RPMI8226 (cell line): ENCODE results near the gene IGF1.

Experiments
- DNase-seq: peaks from one replicate; pipeline ENCODE4 v3.0.0-alpha.2; 2015

Gene IGF1

DNA sequence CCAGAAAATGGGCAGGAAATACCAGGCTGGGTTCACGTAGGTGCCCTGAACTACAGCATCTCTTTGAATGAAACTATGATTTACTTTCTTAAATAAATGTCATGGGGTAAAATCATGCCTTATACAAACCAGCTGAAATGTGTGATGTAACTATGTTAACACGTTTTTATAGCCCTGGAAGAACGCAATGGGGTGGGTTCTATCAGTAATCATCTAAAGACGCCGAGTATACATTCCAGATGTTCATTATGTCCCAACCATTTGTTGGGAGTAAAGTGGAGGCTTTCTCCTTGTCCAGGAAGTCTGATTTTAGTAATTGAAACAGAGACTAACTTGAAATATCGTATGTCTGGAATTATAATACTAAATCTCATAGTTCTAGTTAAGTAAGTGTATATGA is 16.2 kb upstream of the IGF1 start:
- no peak for DNase-seq

DNA sequence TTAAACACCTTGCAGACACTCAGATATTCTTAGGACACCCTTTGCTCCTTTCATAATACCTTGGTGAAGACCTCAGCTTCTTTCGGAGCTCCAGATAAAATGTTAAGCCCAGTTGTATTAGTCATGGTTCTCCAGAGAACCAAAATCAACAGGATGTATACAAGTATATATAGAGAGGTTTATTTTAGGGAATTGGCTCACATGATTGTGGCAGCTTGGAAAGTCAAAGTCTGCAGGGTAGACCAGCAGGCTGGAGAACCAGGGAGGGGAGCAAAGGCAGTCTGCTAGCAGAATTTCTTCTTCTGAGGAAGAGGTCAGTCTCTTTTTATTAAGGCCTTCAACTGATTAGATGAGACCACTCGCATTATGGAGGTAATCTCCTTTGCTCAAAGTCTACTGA is 6.9 kb upstream of the IGF1 start:
- DNase-seq, result no peak

DNA sequence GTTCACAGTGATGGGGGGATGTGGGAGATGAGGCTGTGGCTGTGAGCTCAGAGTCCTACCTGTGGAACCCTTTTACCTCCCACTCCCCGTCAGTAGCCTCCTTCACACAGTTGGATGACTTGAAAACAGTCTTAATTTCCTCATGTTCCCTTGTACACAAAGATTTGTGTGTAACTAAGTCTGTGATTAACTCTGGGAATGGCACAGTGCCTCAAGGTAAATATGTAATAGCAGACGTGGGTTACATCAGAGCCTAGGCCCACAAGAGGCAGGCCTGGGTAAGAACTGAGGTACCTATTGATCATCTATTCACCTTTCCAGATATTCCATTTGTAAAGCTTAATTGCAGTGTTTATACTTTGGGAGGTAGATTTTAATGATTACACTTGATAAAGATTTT is 5.8 kb upstream of the IGF1 start:
- no peak for DNase-seq

DNA sequence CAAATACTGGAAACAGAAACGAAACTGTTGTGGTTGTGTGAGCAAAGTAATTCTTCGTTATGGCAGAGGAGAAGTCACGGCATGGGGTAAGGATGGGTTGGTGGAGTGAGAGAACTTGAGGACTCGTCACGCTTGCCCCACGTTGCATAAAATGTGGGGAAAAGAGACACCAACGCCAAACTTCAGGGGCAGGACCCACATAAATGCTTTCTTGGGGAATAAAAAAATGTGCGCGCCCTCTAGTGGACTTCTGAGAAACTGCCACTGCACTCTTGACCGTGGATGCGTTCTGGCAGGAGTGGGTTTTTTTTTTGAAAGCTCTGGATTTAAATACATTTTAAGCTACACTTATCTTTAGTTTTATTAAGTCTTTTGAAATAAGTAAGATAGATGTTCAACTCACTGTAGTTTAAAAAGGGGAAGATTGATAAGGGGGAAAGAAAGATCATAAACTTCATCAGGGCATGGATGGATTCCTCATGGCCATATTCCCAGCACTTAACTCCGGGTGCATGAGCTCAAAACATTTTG is 4.1 kb upstream of the IGF1 start:
- DNase-seq, result peak; percentile 58

DNA sequence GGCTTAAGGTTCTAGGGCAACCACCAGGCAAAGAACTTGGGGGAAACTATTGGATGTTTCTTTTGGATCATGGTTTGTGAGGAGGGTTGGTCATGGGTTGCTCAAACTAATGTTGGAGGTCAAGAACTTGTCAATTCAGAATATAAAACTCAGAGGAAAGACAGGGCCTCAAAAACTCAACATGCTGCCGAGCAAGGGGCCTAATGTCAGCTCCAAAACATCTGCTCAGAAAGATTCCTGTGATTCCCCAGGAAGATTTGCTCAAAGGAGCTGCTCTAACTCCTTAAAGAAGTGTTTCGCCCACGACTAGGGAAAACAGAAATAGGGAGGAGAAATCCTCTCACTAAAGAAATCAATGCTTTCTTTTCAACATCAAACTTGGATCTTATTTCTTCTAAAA is 3.7 kb upstream of the IGF1 start:
- no peak for DNase-seq

DNA sequence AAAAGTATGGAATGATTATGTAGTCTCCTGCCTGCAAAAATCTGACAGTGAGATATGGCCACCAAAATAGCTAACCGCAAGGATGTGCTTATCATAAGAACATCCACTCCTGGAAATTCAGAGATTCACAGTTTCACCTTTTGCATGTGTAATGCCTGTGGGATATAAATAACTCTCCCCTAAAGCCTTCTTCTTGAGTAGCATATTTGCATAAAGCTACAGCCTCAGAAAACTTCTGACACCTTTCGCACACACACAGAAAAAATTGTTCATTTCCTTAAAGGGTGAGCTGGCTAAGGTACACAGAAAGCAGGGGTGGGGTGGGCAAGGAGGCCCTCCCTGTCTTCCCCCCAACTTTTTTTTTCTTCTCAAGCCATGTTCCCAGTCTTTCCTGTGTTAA is 3.1 kb upstream of the IGF1 start:
- DNase-seq, result peak; percentile 40

DNA sequence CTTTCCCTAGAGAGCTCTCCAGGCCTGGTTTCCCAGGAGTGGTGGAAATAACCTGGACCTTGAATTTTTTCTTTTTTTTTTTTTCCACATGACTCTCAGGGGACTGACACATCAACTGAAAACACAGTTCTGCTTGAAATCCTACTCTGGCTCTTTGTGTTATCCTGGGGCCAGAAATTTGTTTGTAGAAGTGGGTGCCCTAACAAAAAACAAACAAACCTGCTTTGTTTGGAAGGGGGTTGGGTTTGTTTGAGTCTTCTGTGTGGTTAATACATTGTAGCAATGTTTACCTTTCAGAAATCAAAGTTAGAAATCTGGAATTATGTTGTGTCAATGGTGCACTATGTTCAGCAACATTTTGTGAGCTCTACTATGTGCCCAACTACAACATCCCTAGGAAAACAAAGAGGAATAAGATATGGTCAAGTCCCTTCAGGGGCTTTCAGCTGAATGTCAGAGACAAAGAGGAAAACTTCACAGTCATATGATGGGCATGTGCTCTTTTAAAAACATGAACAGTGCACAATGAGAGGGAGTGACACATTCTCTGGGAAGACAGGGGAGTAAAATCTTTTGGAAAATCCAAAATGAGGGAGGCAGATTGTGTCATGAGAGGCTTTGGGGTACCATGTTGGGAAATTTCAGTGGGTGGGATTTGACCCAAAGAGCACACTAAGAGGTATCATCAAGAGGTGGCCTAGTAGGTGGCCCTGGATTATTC is 1.5 kb upstream of the IGF1 start:
- DNase-seq, result no peak

DNA sequence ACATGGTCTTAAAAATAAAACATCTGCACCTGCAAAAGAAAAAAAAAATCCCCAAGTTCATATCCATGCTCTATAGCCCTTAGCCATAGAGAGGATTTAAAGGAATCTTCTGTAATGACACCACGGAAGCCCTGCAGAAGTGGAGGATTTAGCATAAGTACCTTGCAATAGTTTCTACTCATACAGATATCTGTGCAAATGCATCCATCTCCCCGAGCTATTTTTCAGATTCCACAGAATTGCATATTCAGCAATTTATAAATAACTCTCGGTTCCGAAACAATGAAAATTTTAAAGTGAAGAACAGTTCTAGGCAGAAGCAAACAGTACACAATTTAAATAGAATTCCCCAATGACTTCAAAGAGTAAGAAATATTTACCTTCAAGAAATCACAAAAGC is 424 bp downstream of the IGF1 start:
- DNase-seq, result peak; percentile 15

DNA sequence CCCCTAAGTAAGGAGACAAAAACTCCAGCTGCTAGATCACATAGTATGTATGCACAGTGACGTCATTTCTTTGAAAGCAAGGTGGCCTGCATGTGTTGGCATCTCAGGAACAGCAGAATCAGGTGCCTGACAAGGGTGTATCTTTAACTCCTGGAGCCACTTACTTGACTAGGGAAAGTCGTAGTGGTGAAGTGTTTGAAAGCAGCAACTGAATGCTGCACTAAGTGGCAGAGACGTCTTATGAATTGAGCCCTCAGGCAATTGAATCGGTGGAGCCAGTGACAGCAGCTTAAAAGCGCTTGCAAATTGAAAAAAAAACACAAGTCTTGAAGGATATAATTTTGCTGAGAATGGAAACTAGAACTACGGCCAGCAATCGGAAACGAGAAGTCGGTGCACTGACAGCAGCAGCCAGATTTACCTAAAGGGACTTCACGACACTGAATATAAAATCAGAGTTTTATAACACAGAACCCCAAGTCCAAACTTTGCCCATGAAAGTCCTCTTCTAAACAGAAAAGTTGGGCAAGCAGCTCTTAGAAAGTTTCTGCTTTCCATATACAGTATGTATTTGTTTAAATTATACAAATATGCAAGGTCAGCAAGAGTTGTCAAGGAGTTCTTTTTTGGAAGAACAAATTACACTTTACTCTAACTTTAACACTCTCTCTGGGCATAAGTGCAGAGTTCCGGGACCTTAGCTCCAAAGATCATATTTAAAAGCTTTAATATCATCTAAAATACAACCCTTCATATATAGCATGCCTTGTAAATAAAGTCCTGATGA is 1.1 kb downstream of the IGF1 start:
- DNase-seq, result peak; percentile 78

DNA sequence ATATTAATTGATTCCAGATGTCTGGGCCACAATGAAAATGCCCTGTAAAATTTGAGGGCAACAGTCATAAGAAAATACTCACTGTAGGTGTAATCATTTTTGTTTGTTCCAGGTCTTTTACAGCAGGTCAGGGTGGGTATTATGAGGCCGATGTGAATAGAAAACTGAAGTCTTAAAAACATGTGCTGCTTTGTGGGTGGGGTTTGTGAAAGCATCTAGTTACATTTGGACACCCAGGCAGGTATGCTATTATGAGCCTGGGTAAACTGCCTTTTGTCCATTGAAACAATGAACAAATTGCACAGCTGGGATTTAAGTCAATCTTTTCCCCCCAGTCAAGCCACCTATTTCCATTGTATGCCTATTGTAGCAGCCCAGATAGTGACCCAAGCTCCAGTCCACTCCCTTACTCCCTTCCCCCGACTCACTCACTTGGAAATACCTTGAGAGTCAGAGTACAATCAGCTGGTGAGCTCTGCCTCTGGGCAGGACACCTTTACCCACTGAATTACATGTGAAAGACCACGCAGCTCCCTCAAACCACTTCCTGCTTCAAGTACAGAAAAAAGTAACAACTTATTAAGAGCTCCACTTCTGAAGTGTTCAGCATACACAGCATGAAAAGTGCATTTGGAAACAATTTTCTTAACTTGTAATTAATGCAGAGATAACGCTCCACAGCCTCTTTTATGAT is 1.8 kb downstream of the IGF1 start:
- DNase-seq, result peak; percentile 51

DNA sequence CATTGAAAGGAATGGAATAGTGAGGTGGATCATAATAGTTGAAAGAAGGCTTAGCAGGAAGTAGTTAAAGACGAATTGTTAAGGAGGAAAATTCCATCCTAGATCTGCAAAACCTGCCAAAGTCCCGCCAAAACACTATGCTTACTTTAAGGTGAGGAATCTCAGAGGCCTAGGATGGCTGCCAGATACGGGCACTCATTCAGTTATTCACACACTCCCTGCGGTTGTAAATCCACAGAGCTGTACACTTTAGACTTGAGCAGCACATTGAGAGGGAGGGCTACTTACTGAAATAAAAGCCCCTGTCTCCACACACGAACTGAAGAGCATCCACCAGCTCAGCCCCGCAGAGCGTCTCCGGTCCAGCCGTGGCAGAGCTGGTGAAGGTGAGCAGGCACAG is 5.0 kb downstream of the IGF1 start:
- DNase-seq, result no peak

DNA sequence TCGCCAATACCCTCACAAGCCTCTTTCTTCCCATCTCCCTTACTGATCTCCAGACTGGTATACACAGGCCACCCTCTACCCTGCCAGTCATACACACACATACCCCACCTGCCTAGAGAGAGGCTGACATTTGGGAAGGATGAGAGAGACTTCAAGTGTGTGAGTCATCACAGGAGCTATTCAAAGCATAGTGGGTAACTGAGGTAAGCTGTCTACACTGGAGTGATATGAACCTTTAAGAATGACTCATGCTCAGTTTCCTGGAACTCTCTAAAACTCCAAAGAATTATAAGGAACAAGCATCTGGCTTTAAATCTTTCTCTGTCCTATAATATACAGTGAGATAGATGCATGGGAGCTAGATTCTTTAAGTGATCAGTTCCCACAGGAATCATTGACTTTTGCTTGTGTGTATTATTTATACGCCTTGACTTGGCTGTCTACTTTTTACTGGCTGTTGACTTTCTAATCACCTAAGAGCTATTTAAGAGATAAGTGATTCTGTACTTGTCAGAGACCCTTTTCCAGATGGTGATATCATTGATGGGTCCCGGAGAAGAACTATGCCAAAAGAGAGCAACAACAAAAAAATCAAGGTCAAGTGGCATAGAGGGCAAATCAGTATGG is 5.8 kb downstream of the IGF1 start:
- DNase-seq, result no peak

DNA sequence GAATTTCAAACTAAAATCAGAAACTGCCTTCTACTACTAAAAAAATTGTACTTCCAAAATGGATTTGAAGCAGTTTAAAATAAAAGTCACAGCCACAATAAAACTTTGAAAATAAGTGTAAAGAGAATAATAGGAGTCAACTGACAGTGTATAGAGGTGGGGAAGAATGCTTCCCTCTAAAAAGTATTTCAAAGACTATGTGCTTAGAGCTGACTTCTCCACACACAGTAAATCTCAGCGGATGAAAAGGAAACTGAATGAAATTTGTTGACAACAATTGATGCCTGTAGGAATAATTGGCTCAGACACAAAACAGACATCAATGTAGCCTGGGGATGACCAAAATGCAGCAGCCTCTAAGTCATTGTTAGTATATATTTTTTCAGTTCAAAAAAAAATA is 7.9 kb downstream of the IGF1 start:
- no peak for DNase-seq

DNA sequence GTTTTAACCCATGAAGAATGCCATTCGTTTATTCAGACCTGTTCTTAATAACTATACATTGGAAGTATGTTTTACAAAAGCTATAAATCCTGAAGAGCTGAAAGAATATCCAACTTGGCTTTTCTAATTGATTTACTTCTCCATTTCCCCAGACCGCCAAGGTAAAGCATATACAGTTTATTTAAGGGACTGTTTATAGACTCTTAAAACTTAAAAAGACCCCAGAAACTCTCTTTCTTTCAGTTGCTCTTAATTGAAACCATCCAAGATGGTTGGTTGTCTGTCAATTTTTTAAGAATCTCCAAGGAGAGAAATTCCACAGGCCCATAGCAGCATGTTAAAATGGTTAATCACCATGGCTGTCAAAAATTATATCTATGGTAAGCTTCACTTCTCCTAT is 8.8 kb downstream of the IGF1 start:
- no peak for DNase-seq

DNA sequence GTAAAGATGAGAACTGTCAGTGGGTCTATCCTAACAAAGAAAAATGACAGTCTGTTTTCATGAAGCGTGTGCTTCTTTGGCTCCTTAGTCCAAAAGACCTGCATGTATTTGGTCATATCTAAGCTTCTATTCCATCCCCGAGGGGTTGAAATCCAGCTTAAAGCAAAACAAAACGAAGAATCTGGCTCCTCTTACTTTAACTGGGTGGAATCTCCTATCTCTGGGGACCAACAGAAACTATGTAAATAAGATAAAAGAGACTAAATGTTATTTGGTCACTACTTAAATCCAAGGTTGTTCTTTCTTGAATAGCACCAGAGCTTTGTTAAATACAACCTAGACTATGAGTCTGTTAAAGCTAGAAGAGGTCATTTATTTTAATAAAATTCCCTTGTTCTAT is 9.4 kb downstream of the IGF1 start:
- no peak for DNase-seq

DNA sequence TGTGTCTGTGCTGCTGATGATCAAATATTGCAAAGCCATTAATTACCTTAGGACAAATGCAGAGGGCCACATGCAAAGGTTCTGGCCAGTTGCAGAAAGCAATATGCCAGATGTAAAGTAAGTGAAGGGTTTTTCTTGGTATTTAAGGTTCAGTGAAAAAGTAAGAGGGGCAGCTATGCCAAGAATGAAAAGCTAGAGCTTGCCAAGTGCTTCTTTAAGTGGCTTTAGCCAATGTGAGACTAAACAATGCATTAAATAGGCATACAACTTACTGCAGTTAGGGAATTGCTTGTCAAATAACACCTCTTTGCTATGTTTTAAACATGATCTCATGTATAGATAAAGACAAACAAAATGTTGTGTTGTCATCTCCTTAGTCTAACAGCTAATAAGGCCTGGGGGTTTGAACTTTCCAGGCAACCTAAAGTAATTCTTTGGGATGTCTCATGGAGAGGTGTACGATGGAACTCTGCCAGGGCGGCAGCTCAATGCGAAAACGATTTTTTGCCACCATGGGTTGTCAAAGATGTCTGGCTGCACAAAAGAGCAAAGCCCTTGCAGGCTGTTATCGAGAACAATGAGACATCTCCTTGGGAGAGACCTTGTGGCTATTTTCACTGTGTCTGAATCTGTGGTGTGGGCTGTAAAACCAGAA is 12.0 kb downstream of the IGF1 start:
- DNase-seq, result no peak

DNA sequence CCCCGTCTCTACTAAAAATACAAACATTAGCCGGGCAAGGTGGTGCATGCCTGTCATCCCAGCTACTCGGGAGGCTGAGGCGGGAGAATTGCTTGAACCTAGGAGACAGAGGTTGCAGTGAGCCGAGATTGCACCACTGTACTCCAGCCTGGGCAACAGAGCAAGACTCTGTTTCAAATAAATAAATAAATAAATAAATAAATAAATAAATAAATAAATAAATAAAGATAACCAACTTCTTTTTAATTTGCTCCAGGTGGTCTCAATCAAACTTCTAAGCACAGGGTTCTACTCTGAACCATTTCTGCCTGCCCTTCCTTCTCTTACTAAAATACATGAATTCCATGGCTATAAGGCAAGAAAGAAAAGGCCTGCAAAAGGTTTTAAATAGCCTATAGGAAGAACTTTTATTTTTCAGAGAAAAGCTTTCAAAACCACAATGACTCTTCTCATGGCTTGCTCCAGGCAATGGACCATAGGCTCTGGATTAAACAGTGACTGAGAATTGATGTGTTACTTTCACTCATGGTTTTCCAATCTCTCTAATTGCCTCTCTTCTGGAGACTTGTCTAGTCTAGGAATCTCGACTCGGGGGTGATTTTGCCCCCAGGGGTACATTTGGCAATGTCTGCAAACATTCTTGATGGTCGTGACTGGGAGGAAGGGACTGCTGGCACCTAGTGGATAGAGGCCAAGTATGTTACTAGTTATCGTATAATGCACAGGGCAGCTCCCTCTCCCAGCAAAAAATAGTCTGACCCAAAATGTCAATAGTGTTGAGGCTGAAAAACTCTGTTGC is 14.4 kb downstream of the IGF1 start:
- no peak for DNase-seq

DNA sequence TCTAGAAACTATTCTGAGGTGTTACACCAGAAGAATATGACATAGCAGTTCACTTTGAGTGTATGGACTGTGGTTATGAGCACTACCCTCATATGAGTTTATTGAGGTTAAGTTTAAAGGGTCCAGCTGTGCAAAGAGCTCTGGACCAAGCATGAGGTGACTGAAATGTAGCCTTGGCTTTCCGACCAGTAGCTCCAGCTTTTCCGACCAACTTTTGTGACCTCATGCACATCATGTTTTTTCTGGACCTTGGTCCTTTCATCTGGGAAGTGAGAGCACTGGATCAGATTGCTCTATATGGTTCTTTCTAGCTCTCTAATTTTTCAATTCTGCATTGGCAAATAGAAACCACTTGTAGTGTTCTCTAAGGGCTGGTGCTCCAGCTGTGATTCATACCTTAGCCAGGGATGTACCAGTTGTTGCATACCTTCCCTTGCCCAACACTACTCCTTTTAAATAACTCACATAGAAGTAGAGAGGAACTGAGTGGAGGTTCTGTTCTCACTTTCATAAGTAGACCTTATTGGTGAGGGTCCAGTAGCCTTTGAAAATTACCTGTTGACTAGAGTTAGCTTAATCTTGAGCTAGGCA is 16.6 kb downstream of the IGF1 start:
- no peak for DNase-seq

DNA sequence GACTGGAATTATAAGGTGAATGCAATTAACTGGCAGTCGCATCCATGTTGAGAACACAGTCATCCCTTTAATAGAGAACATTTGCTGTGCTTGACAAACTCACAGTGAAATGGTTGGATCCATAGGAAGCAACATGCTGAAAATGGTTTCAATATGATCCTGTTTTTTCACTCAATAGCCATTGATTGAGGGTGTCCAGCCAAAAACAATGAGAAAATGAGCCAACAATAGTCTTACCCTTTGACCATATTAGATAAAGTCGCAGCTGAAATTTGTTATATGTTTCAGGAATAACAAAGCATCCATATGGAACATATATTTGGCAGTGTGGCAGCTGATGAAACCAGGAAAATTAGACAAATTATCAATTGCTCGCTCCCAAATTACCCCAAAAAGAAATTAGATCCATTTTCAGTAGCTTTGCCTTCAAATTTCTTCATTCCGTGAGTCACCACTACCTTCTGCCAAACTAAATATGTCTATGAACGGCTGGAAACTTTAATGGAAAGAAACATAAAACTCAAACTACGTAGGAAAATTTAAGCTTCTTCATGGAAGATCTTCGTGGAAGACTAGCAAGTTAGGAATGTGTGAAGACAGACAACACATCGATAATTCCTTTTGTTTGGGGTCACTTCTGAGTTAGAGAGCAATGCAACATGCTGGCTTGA is 17.4 kb downstream of the IGF1 start:
- no peak for DNase-seq

DNA sequence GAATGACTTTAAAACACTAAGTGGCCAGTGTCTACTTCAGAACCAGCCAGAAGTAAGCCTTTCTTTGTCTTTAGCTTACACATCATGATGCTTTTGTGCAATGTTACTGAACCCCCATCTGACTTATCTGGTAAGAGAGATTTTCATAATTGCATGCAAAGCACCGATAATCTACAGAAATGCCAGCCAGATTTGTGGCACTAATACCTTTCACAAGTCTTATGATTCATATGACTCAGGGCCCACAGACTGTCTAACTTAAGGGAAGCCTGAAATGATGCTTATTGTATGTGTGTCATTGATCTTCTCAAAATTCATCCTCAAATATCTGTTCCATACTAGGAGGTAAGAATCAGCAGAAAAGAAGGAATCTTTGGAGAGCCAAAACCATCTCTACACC is 18.0 kb downstream of the IGF1 start:
- DNase-seq, result no peak

DNA sequence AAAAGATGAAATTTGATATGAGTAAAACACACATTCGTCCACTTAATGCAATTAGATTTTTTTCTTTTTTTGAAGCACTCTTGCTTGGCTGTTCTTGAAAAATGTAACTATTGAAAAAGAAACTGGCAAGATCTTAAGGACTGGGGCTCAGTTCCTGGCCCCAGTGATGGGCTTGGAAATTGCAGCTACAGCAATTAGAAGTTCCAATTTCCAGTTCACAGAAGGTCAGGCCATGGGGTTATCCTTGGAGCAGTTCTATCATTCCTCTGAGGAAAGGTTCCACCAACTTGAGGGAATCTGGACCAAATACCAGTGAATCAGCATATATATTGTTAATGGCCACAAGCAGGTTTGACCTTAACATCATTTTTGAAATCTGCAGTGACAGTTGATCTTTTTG is 18.9 kb downstream of the IGF1 start:
- DNase-seq, result no peak
